Measurements from ENCODE around the gene PTPRD. TPM values are rescaled to one million over a fixed set of nuclear protein-coding genes. Genes with fewer than 3 reads are reported as not detected.

PTPRD gene
- total RNA-seq, 2 experiments from 2014 or later: not detected

GRCh38 chr9:9730174-9730573 lies 882.6 kb downstream of the PTPRD start:
- CTCF ChIA-PET: no interaction called here
- Mint-ChIP-seq H3K4me1 (ENCODE audit: low read depth) (no peaks in the 10 kb centered on the region), H3K4me3 (no peak overlapping the region), H3K27me3 (ENCODE audit: low read depth) (no peaks in the 10 kb centered on the region), H3K36me3 (ENCODE audit: low read depth) (no peaks in the 10 kb centered on the region), H3K27ac (no peak overlapping the region), H3K9me3 (no peaks in the 10 kb centered on the region)
- intact Hi-C loops (cut with micrococcal nuclease): no loop called here
- DNase-seq: no peak

GRCh38 chr9:9729082-9729481 lies 883.7 kb downstream of the PTPRD start:
- no peaks in the 10 kb centered on the region for H3K36me3 Mint-ChIP-seq (ENCODE audit: low read depth)
- H3K27me3 Mint-ChIP-seq (ENCODE audit: low read depth): no peaks in the 10 kb centered on the region
- H3K9me3 Mint-ChIP-seq: no peaks in the 10 kb centered on the region
- no peak overlapping the region for H3K27ac Mint-ChIP-seq
- H3K4me1 Mint-ChIP-seq (ENCODE audit: low read depth): no peaks in the 10 kb centered on the region
- intact Hi-C loops (cut with micrococcal nuclease): no loop called here
- H3K4me3 Mint-ChIP-seq: no peak overlapping the region
- no peak for DNase-seq
- CTCF ChIA-PET: no interaction called here

- Mint-ChIP-seq H3K9me3 (peaks cover 3% of the 10 kb centered on the region), H3K27ac (no peak overlapping the region), H3K36me3 (ENCODE audit: low read depth) (no peaks in the 10 kb centered on the region), H3K4me3 (no peak overlapping the region), H3K27me3 (ENCODE audit: low read depth) (no peaks in the 10 kb centered on the region), H3K4me1 (ENCODE audit: low read depth) (no peaks in the 10 kb centered on the region)
- intact Hi-C loops (cut with micrococcal nuclease): no loop called here
- CTCF ChIA-PET: no interaction called here
- DNase-seq: no peak
Observed at GRCh38 chr9:9719373-9720112, 893.3 kb downstream of the PTPRD start.

GRCh38 chr9:9718691-9719090 lies 894.1 kb downstream of the PTPRD start:
- Mint-ChIP-seq H3K27ac (no peak overlapping the region), H3K4me1 (ENCODE audit: low read depth) (no peaks in the 10 kb centered on the region), H3K4me3 (no peak overlapping the region), H3K27me3 (ENCODE audit: low read depth) (no peaks in the 10 kb centered on the region), H3K36me3 (ENCODE audit: low read depth) (no peaks in the 10 kb centered on the region), H3K9me3 (peaks cover 3% of the 10 kb centered on the region)
- intact Hi-C loops (cut with micrococcal nuclease): no loop called here
- CTCF ChIA-PET: no interaction called here
- DNase-seq: no peak

GRCh38 chr9:9679433-9679832 lies 933.4 kb downstream of the PTPRD start:
- H3K36me3 Mint-ChIP-seq (ENCODE audit: low read depth): no peaks in the 10 kb centered on the region

GRCh38 chr9:9674461-9674860 lies 938.3 kb downstream of the PTPRD start:
- Mint-ChIP-seq H3K27me3 (ENCODE audit: low read depth) (no peaks in the 10 kb centered on the region), H3K27ac (no peak overlapping the region), H3K4me1 (ENCODE audit: low read depth) (no peaks in the 10 kb centered on the region), H3K36me3 (ENCODE audit: low read depth) (no peaks in the 10 kb centered on the region), H3K9me3 (peaks cover 2% of the 10 kb centered on the region), H3K4me3 (no peak overlapping the region)
- CTCF ChIA-PET: no interaction called here
- intact Hi-C loops (cut with micrococcal nuclease): no loop called here
- DNase-seq: no peak

More at GRCh38 chr9:9679433-9679832, 933.4 kb downstream of the PTPRD start:
- no peaks in the 10 kb centered on the region for H3K4me1 Mint-ChIP-seq (ENCODE audit: low read depth)
- DNase-seq: no peak
- no peaks in the 10 kb centered on the region for H3K27me3 Mint-ChIP-seq (ENCODE audit: low read depth)
- CTCF ChIA-PET: no interaction called here
- H3K9me3 Mint-ChIP-seq: no peaks in the 10 kb centered on the region
- intact Hi-C loops (cut with micrococcal nuclease): no loop called here
- H3K4me3 Mint-ChIP-seq: no peak overlapping the region
- H3K27ac Mint-ChIP-seq: no peak overlapping the region

GRCh38 chr9:9670454-9670853 lies 942.3 kb downstream of the PTPRD start:
- Mint-ChIP-seq H3K4me1 (ENCODE audit: low read depth) (no peaks in the 10 kb centered on the region), H3K4me3 (no peak overlapping the region), H3K36me3 (ENCODE audit: low read depth) (no peaks in the 10 kb centered on the region), H3K27ac (no peak overlapping the region), H3K9me3 (peaks cover 5% of the 10 kb centered on the region), H3K27me3 (ENCODE audit: low read depth) (no peaks in the 10 kb centered on the region)
- CTCF ChIA-PET: no interaction called here
- intact Hi-C loops (cut with micrococcal nuclease): no loop called here
- no peak for DNase-seq

GRCh38 chr9:9645006-9645405 lies 967.8 kb downstream of the PTPRD start:
- Mint-ChIP-seq H3K36me3 (ENCODE audit: low read depth) (no peaks in the 10 kb centered on the region), H3K27me3 (ENCODE audit: low read depth) (no peaks in the 10 kb centered on the region), H3K4me3 (no peak overlapping the region), H3K27ac (no peak overlapping the region), H3K9me3 (no peaks in the 10 kb centered on the region), H3K4me1 (ENCODE audit: low read depth) (no peaks in the 10 kb centered on the region)
- DNase-seq: no peak
- CTCF ChIA-PET: no interaction called here
- intact Hi-C loops (cut with micrococcal nuclease): no loop called here

GRCh38 chr9:9631284-9631683 lies 981.5 kb downstream of the PTPRD start:
- H3K36me3 Mint-ChIP-seq (ENCODE audit: low read depth): no peaks in the 10 kb centered on the region
- no peak overlapping the region for H3K27ac Mint-ChIP-seq
- H3K4me1 Mint-ChIP-seq (ENCODE audit: low read depth): no peaks in the 10 kb centered on the region
- intact Hi-C loops (cut with micrococcal nuclease): no loop called here
- no peaks in the 10 kb centered on the region for H3K27me3 Mint-ChIP-seq (ENCODE audit: low read depth)
- DNase-seq: no peak
- CTCF ChIA-PET: no interaction called here
- peaks cover 10% of the 10 kb centered on the region for H3K9me3 Mint-ChIP-seq
- no peak overlapping the region for H3K4me3 Mint-ChIP-seq

GRCh38 chr9:9625248-9625647 lies 987.6 kb downstream of the PTPRD start:
- Mint-ChIP-seq H3K4me3 (no peak overlapping the region), H3K27ac (no peak overlapping the region), H3K27me3 (ENCODE audit: low read depth) (no peaks in the 10 kb centered on the region), H3K9me3 (peaks cover 3% of the 10 kb centered on the region), H3K4me1 (ENCODE audit: low read depth) (no peaks in the 10 kb centered on the region), H3K36me3 (ENCODE audit: low read depth) (no peaks in the 10 kb centered on the region)
- intact Hi-C loops (cut with micrococcal nuclease): no loop called here
- no peak for DNase-seq
- CTCF ChIA-PET: interaction anchor here (0.6 kb wide), 2 partner anchors 17 to 548 kb away, joined by 3 to 4 read pairs; no protein-coding TSS in a partner anchor

- no peaks in the 10 kb centered on the region for H3K36me3 Mint-ChIP-seq (ENCODE audit: low read depth)
- H3K27me3 Mint-ChIP-seq (ENCODE audit: low read depth): no peaks in the 10 kb centered on the region
- intact Hi-C loops (cut with micrococcal nuclease): no loop called here
- H3K27ac Mint-ChIP-seq: no peak overlapping the region
- no peaks in the 10 kb centered on the region for H3K4me1 Mint-ChIP-seq (ENCODE audit: low read depth)
- no peak for DNase-seq
- H3K9me3 Mint-ChIP-seq: peaks cover 3% of the 10 kb centered on the region
- H3K4me3 Mint-ChIP-seq: no peak overlapping the region
- CTCF ChIA-PET: no interaction called here
Observed at GRCh38 chr9:9623506-9623905, 989.3 kb downstream of the PTPRD start.

- H3K4me1 Mint-ChIP-seq (ENCODE audit: low read depth): no peaks in the 10 kb centered on the region
- H3K4me3 Mint-ChIP-seq: no peak overlapping the region
- H3K36me3 Mint-ChIP-seq (ENCODE audit: low read depth): no peaks in the 10 kb centered on the region
- intact Hi-C loops (cut with micrococcal nuclease): no loop called here
- CTCF ChIA-PET: no interaction called here
- H3K27me3 Mint-ChIP-seq (ENCODE audit: low read depth): no peaks in the 10 kb centered on the region
- H3K27ac Mint-ChIP-seq: no peak overlapping the region
- DNase-seq: no peak
- H3K9me3 Mint-ChIP-seq: peaks cover 3% of the 10 kb centered on the region
Observed at GRCh38 chr9:9621355-9621940, 991.4 kb downstream of the PTPRD start.

GRCh38 chr9:9620736-9621135 lies 992.1 kb downstream of the PTPRD start:
- Mint-ChIP-seq H3K27ac (no peak overlapping the region), H3K36me3 (ENCODE audit: low read depth) (no peaks in the 10 kb centered on the region), H3K9me3 (no peaks in the 10 kb centered on the region), H3K27me3 (ENCODE audit: low read depth) (no peaks in the 10 kb centered on the region), H3K4me3 (no peak overlapping the region), H3K4me1 (ENCODE audit: low read depth) (no peaks in the 10 kb centered on the region)
- intact Hi-C loops (cut with micrococcal nuclease): no loop called here
- no peak for DNase-seq
- CTCF ChIA-PET: no interaction called here

All from activated naive CD4-positive, alpha-beta T cell treated with anti-CD3 and anti-CD28 coated beads for 36 hours (primary cell).